LoVo (cell line): ENCODE results near the gene DENND1A.

Source experiments
- DNase-seq: peaks from one replicate; pipeline ENCODE4 v3.0.0-alpha.2; 2016; ENCODE audit warnings: low spot score

The DENND1A gene

GRCh38 chr9:123684393-123685149 lies 245.4 kb downstream of the DENND1A start:
- DNase-seq: no peak

DNA sequence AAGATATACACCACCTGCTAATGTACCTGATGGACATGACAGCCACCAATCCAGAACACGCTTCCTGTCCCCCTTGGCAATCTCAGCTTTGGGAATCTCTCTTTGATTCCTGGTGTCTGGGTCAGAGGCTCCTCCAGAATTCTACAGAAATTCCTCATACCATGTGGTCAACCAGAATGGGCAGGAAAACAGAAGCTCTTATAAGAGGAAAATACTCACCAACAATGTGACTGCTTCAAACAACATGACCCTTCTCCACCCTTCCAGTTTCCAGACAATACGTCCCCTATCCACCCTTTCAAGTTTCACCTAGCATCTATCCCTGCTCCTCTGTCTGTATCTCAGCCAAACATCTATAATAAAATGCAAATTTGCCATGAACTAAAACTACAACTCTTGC lies 247.2 kb downstream of the DENND1A start:
- no peak for DNase-seq

DNA sequence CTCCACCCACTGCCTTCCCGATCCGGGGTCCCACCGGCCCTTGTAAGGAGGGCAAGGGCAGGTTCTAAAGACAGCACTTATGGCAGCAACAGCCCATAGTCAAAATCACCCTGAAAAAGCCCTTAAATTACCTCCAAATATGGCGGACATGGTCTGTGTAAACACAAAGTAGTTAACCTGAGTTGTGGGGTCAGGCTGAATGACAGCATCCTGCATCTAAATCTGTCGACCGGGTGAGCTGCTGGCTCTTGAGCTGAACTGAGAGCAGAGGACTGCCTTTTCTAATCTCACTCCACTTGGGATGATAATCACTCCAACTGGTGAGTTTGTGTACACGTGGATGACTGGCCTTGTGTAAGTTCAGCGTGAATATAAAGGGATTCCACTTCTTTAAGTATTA lies 249.6 kb downstream of the DENND1A start:
- no peak for DNase-seq

GRCh38 chr9:123679330-123679987 lies 250.5 kb downstream of the DENND1A start:
- no peak for DNase-seq

DNA sequence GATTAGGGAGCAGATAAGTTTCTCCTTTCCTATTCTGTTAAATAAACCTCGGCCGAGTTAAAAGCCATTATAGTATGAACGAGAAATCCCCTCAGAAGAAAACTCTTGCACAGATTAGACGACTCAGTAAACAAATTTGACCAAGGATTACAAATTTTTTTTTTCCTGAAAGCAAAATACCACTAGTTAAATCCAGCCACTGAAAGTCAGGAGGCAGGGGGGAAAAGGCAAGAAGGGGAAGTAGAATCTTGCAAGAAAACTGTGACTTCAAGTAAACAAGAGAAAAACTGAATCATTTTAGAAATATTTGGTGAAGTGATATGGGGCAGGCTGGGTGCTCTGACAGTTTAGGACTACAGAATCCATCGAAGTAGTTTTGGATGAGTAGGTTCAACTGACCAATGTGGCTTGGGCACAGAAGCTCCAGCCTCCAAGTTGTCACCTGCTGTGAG lies 251.0 kb downstream of the DENND1A start:
- no peak for DNase-seq

- no peak for DNase-seq
Measured at GRCh38 chr9:123678038-123678877, 251.7 kb downstream of the DENND1A start.

DNA sequence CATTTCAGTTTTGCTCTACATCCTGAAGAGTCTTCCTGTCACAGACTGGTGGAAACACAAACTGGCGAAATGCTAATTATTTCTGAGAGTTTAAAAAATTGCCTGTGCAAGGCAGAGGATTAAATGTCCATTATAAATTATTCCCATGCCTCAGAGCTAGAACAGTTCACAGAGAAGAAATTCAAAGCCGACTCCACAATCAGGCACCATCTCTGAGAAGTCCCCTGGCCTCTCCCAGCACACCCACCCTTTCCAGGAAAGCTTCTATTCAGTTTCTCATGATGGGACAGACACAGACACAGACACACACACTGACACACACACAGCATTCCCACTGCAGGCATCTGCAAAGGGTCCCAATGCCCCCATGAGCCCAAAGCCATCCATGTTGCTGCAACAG lies 253.1 kb downstream of the DENND1A start:
- no peak for DNase-seq

- no peak for DNase-seq
Measured at GRCh38 chr9:123669346-123669745, 260.6 kb downstream of the DENND1A start.

DNA sequence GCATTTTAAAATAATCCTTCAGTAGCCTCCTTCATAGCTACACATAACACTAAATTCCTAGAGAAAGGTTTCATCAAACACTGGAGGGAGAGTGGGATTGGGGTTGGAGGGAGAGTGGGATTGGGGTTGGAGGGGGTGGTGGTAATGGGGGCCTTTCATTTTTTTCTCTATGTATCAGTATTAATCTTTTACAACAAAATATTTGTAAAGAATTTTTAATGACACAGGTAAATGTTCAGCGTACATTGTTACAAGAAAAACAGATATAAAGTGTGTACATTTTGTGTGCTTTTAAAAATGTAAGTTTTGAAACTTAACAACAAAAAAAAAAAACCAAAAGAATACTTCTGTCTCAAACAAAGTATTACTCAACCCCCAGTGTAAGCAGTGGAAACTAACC lies 266.4 kb downstream of the DENND1A start:
- no peak for DNase-seq

GRCh38 chr9:123662057-123662776 lies 267.7 kb downstream of the DENND1A start:
- DNase-seq: no peak

DNA sequence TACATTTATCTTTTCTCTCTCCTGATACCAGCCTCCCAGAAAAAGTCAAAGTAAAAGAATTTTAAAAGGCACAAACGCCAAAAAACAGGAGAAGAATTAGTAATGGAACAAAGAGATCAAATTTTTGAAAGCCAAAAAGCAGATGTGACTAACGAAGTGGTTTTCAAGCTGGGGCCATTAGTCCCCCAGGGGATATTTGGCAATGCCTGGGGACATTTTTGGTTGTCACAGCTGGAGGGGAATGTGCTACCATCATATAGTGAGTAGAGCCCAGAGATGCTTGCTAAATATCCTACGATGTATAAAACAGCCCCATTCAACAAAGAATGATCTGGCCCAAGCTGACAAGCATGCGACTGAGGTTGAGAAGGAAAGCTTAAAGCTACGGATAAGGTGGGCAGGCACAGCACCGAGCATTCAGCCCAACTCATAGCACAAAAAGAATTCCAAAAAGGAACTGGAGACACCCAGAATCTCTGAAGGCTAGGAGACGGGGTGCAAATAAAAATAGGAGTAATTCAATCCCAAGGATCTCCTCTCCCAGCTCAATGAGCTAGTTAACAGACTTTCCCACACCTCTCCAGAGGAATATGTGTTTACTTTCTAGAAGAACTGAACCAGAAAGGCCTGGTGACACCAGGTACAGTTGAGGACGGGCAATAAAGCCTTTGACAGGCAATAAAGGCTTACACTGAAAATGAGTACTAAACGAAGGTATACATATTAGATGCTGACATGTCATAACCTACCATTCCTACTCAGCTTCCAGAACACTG lies 269.0 kb downstream of the DENND1A start:
- DNase-seq: no peak

- DNase-seq: no peak
Measured at GRCh38 chr9:123659358-123659757, 270.6 kb downstream of the DENND1A start.

GRCh38 chr9:123658792-123659191 lies 271.1 kb downstream of the DENND1A start:
- DNase-seq: no peak

- DNase-seq: no peak
Measured at GRCh38 chr9:123657941-123658340, 272.0 kb downstream of the DENND1A start.

DNA sequence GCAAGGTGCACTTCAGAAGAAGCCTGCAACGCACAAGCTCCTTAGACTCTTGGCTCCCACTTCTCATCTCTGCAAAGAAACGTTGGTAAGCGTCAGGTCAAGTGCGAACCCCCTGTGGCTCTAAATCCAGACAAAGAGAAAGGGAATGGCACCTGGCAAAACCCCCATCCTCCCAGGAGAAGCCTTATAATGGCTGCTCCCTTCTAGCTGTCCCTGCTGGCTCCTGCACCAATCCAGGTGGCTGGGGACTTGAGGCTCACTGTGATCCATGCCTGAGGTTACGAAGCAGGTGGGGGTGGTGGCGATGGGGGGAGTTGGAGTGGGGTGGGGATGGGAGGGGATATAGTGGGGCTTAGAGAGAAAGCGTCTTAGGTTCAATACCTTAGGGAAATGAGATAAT lies 272.8 kb downstream of the DENND1A start:
- DNase-seq: no peak

DNA sequence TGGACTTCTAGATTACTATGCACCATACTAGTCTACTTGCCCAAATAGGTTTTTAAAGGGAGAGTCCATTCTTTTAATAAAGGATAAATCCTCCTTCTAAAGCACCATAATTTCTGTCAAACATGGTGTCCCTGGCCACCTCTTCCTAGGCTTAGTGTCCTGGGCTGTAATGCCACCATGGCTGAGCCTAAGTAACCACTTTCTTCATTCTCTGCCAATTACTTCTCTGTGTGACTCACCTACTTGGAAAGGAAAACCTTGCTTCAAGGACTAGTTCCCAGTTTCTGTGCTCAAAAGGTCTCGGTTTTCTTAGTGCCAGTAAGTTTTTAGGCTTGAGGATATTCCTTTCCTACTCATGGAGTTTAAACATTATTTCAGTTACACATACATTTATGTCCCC lies 273.4 kb downstream of the DENND1A start:
- DNase-seq: no peak

- no peak for DNase-seq
Measured at GRCh38 chr9:123655681-123656423, 274.1 kb downstream of the DENND1A start.

GRCh38 chr9:123654994-123655637 lies 274.8 kb downstream of the DENND1A start:
- no peak for DNase-seq

DNA sequence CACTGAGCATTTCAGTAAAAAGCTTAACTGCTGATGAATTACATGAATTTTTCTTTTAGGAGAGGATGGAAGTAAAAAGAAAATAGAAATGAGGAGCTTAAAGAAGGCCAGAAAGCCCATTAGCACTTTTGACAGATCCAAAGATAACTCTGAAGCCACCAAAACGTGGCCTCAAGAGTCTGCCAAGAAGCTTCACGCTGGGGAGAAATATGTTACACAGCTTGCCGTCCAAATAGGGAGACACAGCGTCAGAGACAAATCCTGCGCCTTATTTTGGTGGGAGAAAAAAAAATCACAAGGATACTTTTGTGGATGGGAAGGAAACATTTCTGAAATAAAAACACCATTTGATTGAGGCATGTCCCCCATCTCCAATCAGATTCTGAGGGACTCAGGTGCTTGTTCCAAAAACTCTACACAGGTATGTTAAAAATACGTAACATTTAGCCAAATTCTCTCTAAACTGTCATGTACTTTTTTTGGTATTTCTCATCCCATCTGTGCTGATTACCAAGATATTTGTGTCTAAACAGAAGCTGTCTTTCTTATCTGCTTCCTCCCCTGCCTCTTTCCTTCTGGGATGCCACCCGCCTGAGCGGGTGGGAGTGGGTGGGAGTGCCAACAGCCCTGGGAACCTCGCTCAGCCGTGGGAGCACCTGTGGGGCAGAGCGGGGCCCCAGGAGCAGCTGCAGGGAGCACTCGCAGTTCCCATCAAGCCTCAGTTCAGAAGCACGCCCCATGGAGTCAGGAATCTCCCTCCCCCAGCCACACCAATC lies 275.5 kb downstream of the DENND1A start:
- no peak for DNase-seq
